HEK293T (cell line): ENCODE results near the gene FGF14.

Experiments used
- BHLHE40 ChIP-seq: fragments of 450-650 bp; IDR thresholded peaks from 2 replicates; pipeline ENCODE4 v1.6.1; 2016; ENCODE audit warnings: mild to moderate bottlenecking, moderate library complexity, borderline replicate concordance
- FOXK2 ChIP-seq: fragments of 450-650 bp; IDR thresholded peaks from 2 replicates; pipeline ENCODE4 v1.6.1; 2016; ENCODE audit warnings: mild to moderate bottlenecking
- LEF1 ChIP-seq: fragments of 450-650 bp; IDR thresholded peaks from 2 replicates; pipeline ENCODE4 v1.6.1; 2017; ENCODE audit warnings: mild to moderate bottlenecking, borderline replicate concordance
- TARDBP ChIP-seq: fragments of 450-650 bp; IDR thresholded peaks from 2 replicates; pipeline ENCODE4 v1.6.1; 2016
- ZNF384 ChIP-seq: fragments of 450-650 bp; IDR thresholded peaks from 2 replicates; pipeline ENCODE4 v1.6.1; 2016

GRCh38 chr13:101709952-101710351, 691.9 kb downstream of the FGF14 start:
- TF ChIP-seq BHLHE40 (no peak), TARDBP (no peak), ZNF384 (no peak), LEF1 (no peak), FOXK2 (no peak)
